Prostate gland (tissue), 2 donors: ENCODE data around the gene MTERF1. TPM values are rescaled to one million over a fixed set of nuclear protein-coding genes. Genes with fewer than 3 reads are reported as not detected.
"Not testable (repeated sequence)": the region's sequence is repeated elsewhere in the genome, so short reads cannot be mapped to it uniquely, and the experiment has no call there.

ENCODE experiments used
- DNase-seq: peaks from one replicate; pipeline ENCODE4 v3.0.0-alpha.2; 2019; ENCODE audit warnings: low spot score
- H3K27ac ChIP-seq, 2 donors: fragments of 200-600 bp; sonication (generic); 2 replicates each; pipeline ENCODE4 v1.5.1; 2017 to 2019
- H3K27me3 ChIP-seq: fragments of 200-600 bp; sonication (generic); replicated peaks from 2 replicates; pipeline ENCODE4 v1.5.1; 2019; ENCODE audit not compliant: insufficient read depth
- H3K36me3 ChIP-seq, 2 donors: fragments of 200-600 bp; sonication (generic); 1 replicate in 1 of 2; 2 replicates in 1 of 2; pipeline versions ENCODE4 v1.5.1 to v1.8.1; 2017 to 2019
- H3K4me1 ChIP-seq: fragments of 200-600 bp; sonication (generic); replicated peaks from 2 replicates; pipeline ENCODE4 v1.5.1; 2019
- H3K4me3 ChIP-seq, 2 donors: fragments of 200-600 bp; sonication (generic); 2 replicates each; pipeline ENCODE4 v1.5.1; 2017 to 2019
- H3K9me3 ChIP-seq: fragments of 200-600 bp; sonication (generic); 2 replicates; pipeline ENCODE4 v1.5.1; 2017
- CTCF ChIP-seq, 4 experiments: fragments of 200-600 bp in 2 of 4; fragments of 450-650 bp in 2 of 4; sonication (generic) in 2 of 4; IDR thresholded peaks; 1 replicate in 3 of 4; 2 replicates in 1 of 4; pipeline ENCODE4 v1.5.1; 2016 to 2019; ENCODE audit warnings: antibody characterized with exemption in 4 of 4, mild to moderate bottlenecking in 2 of 4, moderate library complexity in 2 of 4
- POLR2A ChIP-seq: fragments of 450-650 bp; IDR thresholded peaks from one replicate; pipeline ENCODE4 v1.6.1; 2016; ENCODE audit warnings: antibody characterized with exemption, mild to moderate bottlenecking
- POLR2AphosphoS5 ChIP-seq: sonication (generic); formaldehyde crosslinking; IDR thresholded peaks from one replicate; pipeline ENCODE4 v1.6.1; 2017; ENCODE audit warnings: antibody characterized with exemption
- WGBS: methylation state at CpG from one replicate; pipeline ENCODE4 v1.1.5; 2018; 5-methylcytosine and 5-hydroxymethylcytosine counted together
- intact Hi-C: fragments of 100-400 bp; cut with DNase I; formaldehyde crosslinking; loops from one replicate; pipeline ENCODE4 v1.14.2; 2022
- total RNA-seq, 2 donors: library from RNA; depleted of rRNA; stranded (reverse); fragments of >200 nt; gene quantifications; one replicate each; pipeline ENCODE4 v1.1.0, GENCODE V29; 2016

Gene MTERF1
- total RNA-seq, 2 donors from 2014 or later, result 6.1 to 8.1 TPM

- intact Hi-C loops, result no loop called here
- Histone ChIP-seq H3K27ac (no peak overlapping the region), H3K4me3 (no peak overlapping the region), H3K9me3 (no peaks in the 10 kb centered on the region), H3K36me3 (no peaks in the 10 kb centered on the region), H3K4me1 (no peaks in the 10 kb centered on the region), H3K27me3 (no peaks in the 10 kb centered on the region)
- DNase-seq, result no peak
- 41% methylated on average over 2 of the region's 2 CpGs for WGBS
- TF ChIP-seq CTCF (IDR thresholded peaks at IDR 0.05) (no peak), POLR2AphosphoS5 (no peak), POLR2A (no peak)
These were observed 12.4 kb upstream of the MTERF1 start for GRCh38 chr7:91892821-91893340.

DNA sequence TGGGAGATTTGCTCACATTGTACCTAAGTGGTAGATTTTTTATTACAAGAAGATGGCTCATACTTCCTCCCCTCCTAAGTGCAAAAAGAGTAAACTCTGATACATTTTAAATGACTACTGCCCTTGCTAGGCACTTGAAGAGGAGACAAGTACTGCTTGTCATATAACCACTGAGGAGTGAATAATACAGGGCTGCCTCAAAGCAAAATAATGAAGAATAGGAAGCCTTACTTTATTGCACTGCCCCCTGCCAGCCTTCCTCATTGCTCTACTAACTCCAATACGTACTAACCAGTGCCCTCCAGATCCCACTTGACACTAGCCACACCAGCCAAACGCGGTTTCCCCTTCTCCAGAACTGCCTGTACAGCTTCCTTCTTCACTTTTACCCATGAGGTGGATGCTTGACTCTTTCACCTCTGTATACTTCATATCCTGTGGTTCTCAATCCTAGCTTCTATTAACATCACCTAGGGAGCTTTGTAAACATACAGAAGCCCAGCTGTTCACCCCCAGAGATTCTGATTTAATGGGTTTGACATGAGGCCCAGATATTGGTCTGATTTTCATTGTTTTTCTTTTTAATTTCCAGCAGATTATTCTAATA, 11.7 kb upstream of the MTERF1 start:
- 61% methylated on average over 3 of the region's 3 CpGs for WGBS
- intact Hi-C loops, result no loop called here
- no peak for TF ChIP-seq POLR2A
- TF ChIP-seq POLR2AphosphoS5, result no peak
- TF ChIP-seq CTCF (IDR thresholded peaks at IDR 0.05), result no peak

GRCh38 chr7:91888271-91889175, 8.0 kb upstream of the MTERF1 start:
- 89% methylated on average over 50 of the region's 60 CpGs for WGBS
- H3K9me3 ChIP-seq, DNase-seq, H3K4me3 ChIP-seq, intact Hi-C loops, H3K4me1 ChIP-seq, H3K36me3 ChIP-seq, H3K27ac ChIP-seq, H3K27me3 ChIP-seq: not testable (repeated sequence)

More for the DNA sequence above, 11.7 kb upstream of the MTERF1 start:
- no peak for DNase-seq
- H3K4me1 ChIP-seq, result no peaks in the 10 kb centered on the region
- H3K9me3 ChIP-seq, result no peaks in the 10 kb centered on the region
- no peak overlapping the region for H3K27ac ChIP-seq
- H3K27me3 ChIP-seq, result no peaks in the 10 kb centered on the region
- no peaks in the 10 kb centered on the region for H3K36me3 ChIP-seq
- H3K4me3 ChIP-seq, result no peak overlapping the region

DNA sequence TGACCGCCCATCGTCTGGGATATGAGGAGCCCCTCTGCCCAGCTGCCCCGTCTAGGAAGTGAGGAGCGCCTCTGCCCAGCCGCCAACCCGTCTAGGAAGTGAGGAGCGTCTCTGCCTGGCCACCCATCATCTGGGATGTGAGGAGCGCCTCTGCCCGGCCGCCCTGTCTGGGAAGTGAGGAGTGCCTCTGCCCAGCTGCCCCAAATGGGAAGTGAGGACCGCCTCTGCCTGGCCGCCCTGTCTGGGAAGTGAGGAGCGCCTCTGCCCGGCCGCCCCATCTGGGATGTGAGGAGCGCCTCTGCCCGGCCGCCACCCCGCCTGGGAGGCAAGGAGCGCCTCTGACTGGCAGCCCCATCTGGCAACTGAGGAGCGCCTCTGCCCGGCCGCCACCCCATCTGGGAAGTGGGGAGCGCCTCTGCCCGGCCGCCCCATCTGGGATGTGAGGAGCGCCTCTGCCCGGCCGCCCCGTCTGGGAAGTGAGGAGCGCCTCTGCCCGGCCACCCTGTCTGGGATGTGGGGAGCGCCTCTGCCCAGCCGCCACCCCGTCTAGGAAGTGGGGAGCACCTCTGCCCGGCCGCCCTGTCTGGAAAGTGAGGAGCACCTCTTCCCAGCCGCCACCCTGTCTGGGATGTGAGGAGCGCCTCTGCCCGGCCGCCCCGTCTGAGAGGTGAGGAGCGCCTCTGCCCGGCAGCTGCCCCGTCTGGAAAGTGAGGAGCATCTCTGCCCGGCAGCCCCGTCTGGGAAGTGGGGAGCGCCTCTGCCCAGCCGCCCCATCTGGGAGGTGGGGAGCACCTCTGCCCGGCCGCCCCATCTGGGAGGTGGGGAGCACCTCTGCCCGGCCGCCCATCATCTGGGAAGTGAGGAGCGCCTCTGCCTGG, 7.1 kb upstream of the MTERF1 start:
- H3K27ac ChIP-seq, intact Hi-C loops, DNase-seq, H3K4me1 ChIP-seq, H3K9me3 ChIP-seq, H3K27me3 ChIP-seq, H3K4me3 ChIP-seq, H3K36me3 ChIP-seq: not testable (repeated sequence)
- 91% methylated on average over 54 of the region's 54 CpGs for WGBS

DNA sequence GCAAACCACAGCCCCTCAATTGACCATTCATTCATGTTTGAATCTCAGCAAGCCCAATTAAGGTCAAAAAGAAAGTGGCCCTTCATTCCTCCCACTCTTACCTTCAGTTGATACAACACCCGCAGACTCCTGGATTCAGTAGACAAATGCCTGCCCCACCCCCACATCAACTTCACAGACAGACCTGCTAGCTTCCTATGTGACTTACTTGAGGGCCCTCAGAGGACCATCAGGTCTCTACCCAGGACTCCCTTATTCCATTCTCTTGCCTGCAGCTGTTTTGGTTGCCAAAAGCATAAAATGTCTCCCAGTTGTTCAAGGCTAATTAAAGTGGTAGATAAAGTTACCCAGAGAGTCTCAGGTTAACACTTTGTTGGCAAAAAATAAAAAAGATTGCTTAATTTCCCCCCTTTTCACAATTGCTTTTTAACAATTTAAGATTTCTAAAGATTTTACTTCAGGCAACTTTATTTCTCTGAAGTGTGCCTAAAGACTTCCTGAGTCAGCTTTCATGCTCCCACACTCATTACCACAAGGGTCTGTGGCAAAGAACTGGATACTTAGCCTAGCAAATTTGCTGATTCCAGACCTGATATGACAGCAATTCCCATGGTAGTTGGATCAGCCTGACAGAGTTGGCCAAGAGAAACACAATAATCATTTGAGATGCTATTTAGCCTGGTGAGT, 3.3 kb upstream of the MTERF1 start:
- 93% methylated on average over 1 of the region's 1 CpG for WGBS
- no peak overlapping the region for H3K4me3 ChIP-seq
- no peak for DNase-seq
- H3K27me3 ChIP-seq, result no peaks in the 10 kb centered on the region
- no peak overlapping the region for H3K27ac ChIP-seq
- no peaks in the 10 kb centered on the region for H3K9me3 ChIP-seq
- H3K4me1 ChIP-seq, result no peaks in the 10 kb centered on the region
- TF ChIP-seq POLR2A (no peak), POLR2AphosphoS5 (no peak), CTCF (IDR thresholded peaks at IDR 0.05) (no peak)
- no peaks in the 10 kb centered on the region for H3K36me3 ChIP-seq
- intact Hi-C loops, result no loop called here
